HEK293 (cell line): ENCODE results near the gene RABL3.

ENCODE experiments used
- CTCF ChIP-seq: fragments of 450-650 bp; formaldehyde crosslinking; IDR thresholded peaks from 2 replicates; pipeline ENCODE4 v1.5.1; 2016; ENCODE audit warnings: missing biosample characterization, missing genetic modification characterization
- ELK4 ChIP-seq: IDR thresholded peaks from 2 replicates; pipeline ENCODE4 v1.6.1; 2011; ENCODE audit warnings: mild to moderate bottlenecking, low read depth, low read length, borderline replicate concordance
- KLF10 ChIP-seq: fragments of 450-650 bp; IDR thresholded peaks from 2 replicates; pipeline ENCODE4 v1.5.1; 2018; ENCODE audit warnings: missing biosample characterization, mild to moderate bottlenecking, missing genetic modification characterization
- TCF7L2 ChIP-seq: IDR thresholded peaks from 2 replicates; pipeline ENCODE4 v1.6.1; 2011; ENCODE audit warnings: low read depth, mild to moderate bottlenecking, inconsistent platforms, low read length, moderate library complexity, borderline replicate concordance
- ZNF175 ChIP-seq: fragments of 450-650 bp; formaldehyde crosslinking; IDR thresholded peaks from 2 replicates; pipeline ENCODE4 v1.5.1; 2016; ENCODE audit warnings: missing biosample characterization, missing genetic modification characterization
- ZNF398 ChIP-seq: fragments of 450-650 bp; formaldehyde crosslinking; IDR thresholded peaks from 2 replicates; pipeline ENCODE4 v1.5.1; 2017; ENCODE audit warnings: missing biosample characterization, missing genetic modification characterization
- ZNF555 ChIP-seq: fragments of 450-650 bp; formaldehyde crosslinking; conservative IDR thresholded peaks from 2 replicates; pipeline ENCODE4 v1.5.1; 2017; ENCODE audit warnings: missing biosample characterization, mild to moderate bottlenecking, missing genetic modification characterization, inconsistent platforms
- ZNF610 ChIP-seq: fragments of 450-650 bp; formaldehyde crosslinking; IDR thresholded peaks from 2 replicates; pipeline ENCODE4 v1.5.1; 2016; ENCODE audit warnings: missing biosample characterization, missing genetic modification characterization, borderline replicate concordance
- ZNF747 ChIP-seq: fragments of 450-650 bp; formaldehyde crosslinking; IDR thresholded peaks from 2 replicates; pipeline ENCODE4 v1.5.1; 2016; ENCODE audit warnings: missing biosample characterization, missing genetic modification characterization
- ZNF792 ChIP-seq: fragments of 450-650 bp; formaldehyde crosslinking; IDR thresholded peaks from 2 replicates; pipeline ENCODE4 v1.5.1; 2016; ENCODE audit warnings: missing biosample characterization, missing genetic modification characterization
- ZNF830 ChIP-seq: fragments of 450-650 bp; IDR thresholded peaks from 2 replicates; pipeline ENCODE4 v1.5.0; 2018; ENCODE audit warnings: missing biosample characterization, missing genetic modification characterization, low read depth, mild to moderate bottlenecking, moderate library complexity
- ZSCAN23 ChIP-seq: fragments of 450-650 bp; formaldehyde crosslinking; IDR thresholded peaks from 2 replicates; pipeline ENCODE4 v1.5.1; 2016; ENCODE audit warnings: missing biosample characterization, missing genetic modification characterization

GRCh38 chr3:120664926-120665325 is 77.4 kb downstream of the RABL3 start:
- TF ChIP-seq CTCF (tag by site-specific recombination) (no peak), ZNF398 (tag by site-specific recombination) (no peak), ZSCAN23 (no peak), ELK4 (no peak), TCF7L2 (no peak), ZNF175 (tag by site-specific recombination) (no peak), ZNF830 (tag by site-specific recombination) (no peak), ZNF747 (tag by site-specific recombination) (no peak), KLF10 (tag by site-specific recombination) (no peak), ZNF792 (no peak), ZNF610 (tag by site-specific recombination) (no peak), ZNF555 (tag by site-specific recombination) (no peak)
